A549 (cell line): Measurements from ENCODE around the gene TXNIP. TPM values are rescaled to one million over a fixed set of nuclear protein-coding genes. Genes with fewer than 3 reads are reported as not detected.

Experiments
- ATAC-seq, 2 experiments: fragments of 200-7000 bp in 1 of 2; fragments of >200 bp in 1 of 2; cut with Nextera tagmentation in 1 of 2; cut with Tn5 transposase in 1 of 2; 3 replicates each; pipeline versions ENCODE4 v1.8.0 to v1.9.1; 2018 to 2020; ENCODE audit warnings: mild to moderate bottlenecking in 1 of 2, moderate library complexity in 1 of 2
- CTCF ChIA-PET: fragments of 300-600 bp; sonication (Branson Sonifier 250); formaldehyde crosslinking; extraction: SDS; loops from one replicate; lab custom pipeline; 2021; ENCODE audit warnings: antibody characterized with exemption, inconsistent platforms; lab: Yijun Ruan, JAX
- POLR2A ChIA-PET: fragments of 350-600 bp; formaldehyde crosslinking; extraction: SDS; loops from one replicate; lab custom pipeline; 2021; ENCODE audit warnings: antibody characterized with exemption, inconsistent platforms; lab: Yijun Ruan, JAX
- DNase-seq, 2 experiments: peaks; one replicate each; pipeline versions ENCODE4 v3.0.0 to v3.0.0-alpha.2; 2011 to 2016; ENCODE audit warnings: low read depth in 1 of 2, low spot score in 1 of 2
- FAIRE-seq: peaks from 2 replicates; lab custom pipeline; 2011; peaks lifted over from hg19 to GRCh38; lab: Jason Lieb, UNC
- H3K27ac ChIP-seq, 2 experiments: fragments of >200 bp; sonication (Bioruptor Twin); formaldehyde crosslinking; 3 replicates each; pipeline ENCODE4 v1.5.1; 2016 to 2017
- H3K4me1 ChIP-seq: fragments of >200 bp; sonication (Bioruptor Twin); formaldehyde crosslinking; 3 replicates; pipeline ENCODE4 v1.6.1; 2016
- H3K4me2 ChIP-seq: fragments of >200 bp; sonication (Bioruptor Twin); formaldehyde crosslinking; 3 replicates; pipeline ENCODE4 v1.6.1; 2016
- H3K4me3 ChIP-seq: fragments of >200 bp; sonication (Bioruptor Twin); formaldehyde crosslinking; 3 replicates; pipeline ENCODE4 v1.5.1; 2016
- H3K9me3 ChIP-seq: fragments of >200 bp; sonication (Bioruptor Twin); formaldehyde crosslinking; 3 replicates; pipeline ENCODE4 v1.6.1; 2016
- ATOH8 ChIP-seq: fragments of 250-450 bp; sonication (Bioruptor Pico); IDR thresholded peaks from 2 replicates; pipeline ENCODE4 v1.5.0; 2020; ENCODE audit warnings: low read depth, mild to moderate bottlenecking, moderate library complexity
- CBX2 ChIP-seq: fragments of 200-600 bp; sonication (generic); IDR thresholded peaks from 2 replicates; pipeline ENCODE4 v1.6.1; 2016; ENCODE audit warnings: low read depth, mild to moderate bottlenecking, borderline replicate concordance
- CEBPB ChIP-seq, 2 experiments: fragments of >200 bp in 1 of 2; sonication (Bioruptor Twin) in 1 of 2; formaldehyde crosslinking in 1 of 2; IDR thresholded peaks; 2 replicates each; pipeline ENCODE4 v1.6.1; 2012 to 2016
- CHD2 ChIP-seq: fragments of 150-350 bp; IDR thresholded peaks from 2 replicates; pipeline ENCODE4 v1.6.1; 2014; ENCODE audit warnings: low read length; ENCODE audit not compliant: partially characterized antibody
- E2F6 ChIP-seq: IDR thresholded peaks from 2 replicates; pipeline ENCODE4 v1.6.1; 2012; ENCODE audit warnings: low read depth, borderline replicate concordance
- EP300 ChIP-seq, 2 experiments: fragments of >200 bp; sonication (Bioruptor Twin); formaldehyde crosslinking; IDR thresholded peaks; 2 replicates in 1 of 2; 3 replicates in 1 of 2; pipeline ENCODE4 v1.6.1; 2016 to 2017
- HDAC2 ChIP-seq: fragments of 200-600 bp; sonication (generic); IDR thresholded peaks from 2 replicates; pipeline ENCODE4 v1.6.1; 2016
- HEYL ChIP-seq: fragments of 250-450 bp; sonication (Bioruptor Pico); IDR thresholded peaks from 2 replicates; pipeline ENCODE4 v1.8.0; 2021; ENCODE audit warnings: mild to moderate bottlenecking, moderate library complexity
- HMGXB4 ChIP-seq: fragments of 250-450 bp; sonication (Bioruptor Pico); IDR thresholded peaks from 2 replicates; pipeline ENCODE4 v1.5.0; 2021; ENCODE audit warnings: mild to moderate bottlenecking, moderate library complexity, borderline replicate concordance
- JUNB ChIP-seq: fragments of >200 bp; sonication (Bioruptor Twin); formaldehyde crosslinking; IDR thresholded peaks from 2 replicates; pipeline ENCODE4 v1.6.1; 2016
- MYC ChIP-seq: IDR thresholded peaks from 2 replicates; pipeline ENCODE4 v1.6.1; 2012; ENCODE audit warnings: mild to moderate bottlenecking, inconsistent platforms, low read length, improper control_type of control experiment, borderline replicate concordance
- NPAS2 ChIP-seq: fragments of 250-450 bp; sonication (Bioruptor Pico); IDR thresholded peaks from 2 replicates; pipeline ENCODE4 v1.8.0; 2022; ENCODE audit warnings: mild to moderate bottlenecking, moderate library complexity, borderline replicate concordance
- REST ChIP-seq: fragments of 200-600 bp; sonication (generic); IDR thresholded peaks from 2 replicates; pipeline ENCODE4 v1.6.1; 2016; ENCODE audit warnings: antibody characterized with exemption, mild to moderate bottlenecking, moderate library complexity
- RFX5 ChIP-seq: fragments of 450-650 bp; IDR thresholded peaks from 2 replicates; pipeline ENCODE4 v1.7.1; 2014; ENCODE audit warnings: antibody characterized with exemption, mild to moderate bottlenecking, moderate library complexity
- RNF2 ChIP-seq: fragments of 200-600 bp; sonication (generic); IDR thresholded peaks from 2 replicates; pipeline ENCODE4 v1.6.1; 2016; ENCODE audit warnings: low read depth, mild to moderate bottlenecking, antibody characterized with exemption, moderate library complexity, borderline replicate concordance
- SMC3 ChIP-seq: fragments of >200 bp; sonication (Bioruptor Twin); formaldehyde crosslinking; IDR thresholded peaks from 3 replicates; pipeline ENCODE4 v1.6.1; 2018; ENCODE audit warnings: inconsistent platforms
- TFCP2L1 ChIP-seq: fragments of 250-450 bp; sonication (Bioruptor Pico); IDR thresholded peaks from 2 replicates; pipeline ENCODE4 v1.5.0; 2021; ENCODE audit warnings: mild to moderate bottlenecking
- ZFP36 ChIP-seq: fragments of 450-650 bp; IDR thresholded peaks from 2 replicates; pipeline ENCODE4 v1.6.1; 2014; ENCODE audit warnings: borderline replicate concordance; ENCODE audit not compliant: partially characterized antibody
- ZSCAN20 ChIP-seq: fragments of 250-450 bp; sonication (Bioruptor Pico); IDR thresholded peaks from 2 replicates; pipeline ENCODE4 v1.8.0; 2022; ENCODE audit warnings: mild to moderate bottlenecking, moderate library complexity
- polyA plus RNA-seq, 4 experiments: library from polyadenylated mRNA; depleted of rRNA in 3 of 4; stranded (reverse); fragments of >200 nt; fragmentation: RNase III in 1 of 4; extraction: RNeasy Plus Mini Kit Qiagen cat#74134 plus additional on column Dnase treatment in 1 of 4; gene quantifications; 2 replicates in 3 of 4; 3 replicates in 1 of 4; pipeline ENCODE4 v1.2.3, GENCODE V29; 2011 to 2017
- TF ChIP-seq, protein P1 (sequence below): fragments of >200 bp; sonication (Bioruptor Twin); formaldehyde crosslinking; IDR thresholded peaks from 2 replicates; pipeline ENCODE4 v1.6.1; 2016

The TXNIP gene
- polyA plus RNA-seq, 2 of the 4 experiments (the other 2 are of a cell fraction) = 3.1 TPM; not detected in 1

DNA sequence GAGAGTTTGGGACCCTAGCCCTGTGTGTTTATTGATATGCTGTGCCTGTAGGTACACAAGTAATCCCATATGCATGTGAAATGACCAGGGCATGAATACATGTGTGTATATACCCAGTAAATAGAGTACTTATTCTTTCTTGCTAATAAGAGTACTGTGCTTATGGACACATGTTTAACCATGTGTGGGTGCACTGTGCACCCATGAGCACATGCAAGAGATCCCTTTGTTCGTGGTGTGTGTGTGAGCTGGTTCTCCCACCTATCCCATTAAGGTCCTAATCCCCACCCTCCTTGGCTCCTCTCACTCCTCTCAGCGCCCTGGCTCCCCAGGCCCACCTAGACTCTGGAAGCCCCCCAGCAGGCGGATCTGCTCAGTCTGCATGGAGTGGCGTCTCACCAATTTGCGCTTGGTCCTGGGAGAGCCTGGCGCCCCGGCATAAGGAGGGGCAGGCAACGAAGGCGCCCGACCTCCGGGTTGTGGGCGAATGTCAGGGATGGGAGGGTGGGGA, 36.4 kb downstream of the TXNIP start (continued):
- no peak for TF ChIP-seq REST
- no peak for TF ChIP-seq E2F6

- ATAC-seq = no peak
- H3K9me3 ChIP-seq = no peaks in the 10 kb centered on the region
- no peak for FAIRE-seq
- no peak overlapping the region; the same call in 2 of the 3 replicates for H3K4me2 ChIP-seq
- H3K4me1 ChIP-seq = peaks cover 56% of the 10 kb centered on the region
- ChIA-PET CTCF (interaction anchor here (1.8 to 3.9 kb wide), 6 partner anchors 16 to 113 kb away, joined by 4 to 18 read pairs (median 10); partner anchors contain the start of genes NUDT17 and RBM8A), POLR2A (interaction anchor here (3.8 kb wide), 1 partner anchor 32 kb away, joined by 62 read pairs; the partner anchor contains the start of gene RBM8A)
- DNase-seq = no peak
- TF ChIP-seq CHD2 (no peak), NPAS2 (CRISPR knock-in tag) (no peak), ZFP36 (no peak), RNF2 (no peak), MYC (no peak), E2F6 (no peak), SMC3 (no peak), CEBPB (IDR thresholded peaks at IDR 0.05) (no peak), EP300 (IDR thresholded peaks at IDR 0.05) (no peak), JUNB (no peak)
- TF ChIP-seq, protein P1, sequence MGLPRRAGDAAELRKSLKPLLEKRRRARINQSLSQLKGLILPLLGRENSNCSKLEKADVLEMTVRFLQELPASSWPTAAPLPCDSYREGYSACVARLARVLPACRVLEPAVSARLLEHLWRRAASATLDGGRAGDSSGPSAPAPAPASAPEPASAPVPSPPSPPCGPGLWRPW = no peak
- TF ChIP-seq, all 56 proteins: peak for 0
- no peak overlapping the region; a peak in 1 of 6 replicates for H3K27ac ChIP-seq
- no peak overlapping the region for H3K4me3 ChIP-seq
Measured at GRCh38 chr1:145959333-145959732, 37.0 kb downstream of the TXNIP start.

DNA sequence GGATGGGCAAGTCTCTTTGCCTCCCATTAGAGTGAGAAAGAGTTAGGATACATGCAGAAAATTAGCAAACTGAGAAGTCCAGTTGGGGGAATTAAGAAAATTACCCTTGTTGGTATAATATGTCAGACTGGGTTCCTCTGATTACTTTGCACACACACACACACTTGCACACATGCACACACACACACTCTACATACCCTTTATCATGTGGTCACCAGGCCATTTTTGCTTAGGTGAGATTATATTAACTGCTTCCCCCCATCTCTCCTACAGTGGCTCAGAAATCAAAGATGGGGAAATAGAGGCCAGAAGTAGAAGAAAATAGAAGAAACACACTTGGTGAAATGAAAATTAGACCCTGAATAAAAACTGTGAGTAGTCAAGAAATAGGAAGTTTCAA, 37.6 kb downstream of the TXNIP start:
- TF ChIP-seq TFCP2L1 (CRISPR knock-in tag) (no peak), HDAC2 (no peak), NPAS2 (CRISPR knock-in tag) (no peak), HMGXB4 (CRISPR knock-in tag) (no peak), RFX5 (no peak), ATOH8 (CRISPR knock-in tag) (no peak), ZSCAN20 (CRISPR knock-in tag) (no peak), HEYL (CRISPR knock-in tag) (no peak), CHD2 (no peak), CBX2 (no peak), REST (no peak), SMC3 (no peak)
- TF ChIP-seq, all 56 proteins: peak for 0
- POLR2A ChIA-PET = interaction anchor here (1.0 to 3.8 kb wide), 5 partner anchors 18 to 113 kb away, joined by 4 to 62 read pairs (median 9); partner anchors contain the start of genes NUDT17 and RBM8A
- Histone ChIP-seq H3K4me3 (no peak overlapping the region), H3K27ac (no peak overlapping the region), H3K4me1 (peaks cover 53% of the 10 kb centered on the region), H3K4me2 (peak overlapping the region; percentile 74; the same call in 2 of the 3 replicates), H3K9me3 (no peaks in the 10 kb centered on the region)
- ATAC-seq = no peak
- FAIRE-seq = no peak
- CTCF ChIA-PET = interaction anchor here (0.6 to 4.1 kb wide), 11 partner anchors 15 to 113 kb away, joined by 3 to 18 read pairs (median 4); partner anchors contain the start of genes ITGA10, NUDT17 and RBM8A
- DNase-seq = no peak
